HepG2 (cell line): ENCODE data around the gene TRAIP. TPM values are rescaled to one million over a fixed set of nuclear protein-coding genes. Genes with fewer than 3 reads are reported as not detected.

Source experiments
- EHMT2 ChIP-seq: fragments of 200-600 bp; sonication (generic); IDR thresholded peaks from 2 replicates; pipeline ENCODE4 v1.7.0; 2017; ENCODE audit warnings: antibody characterized with exemption, low read depth, low read length, borderline replicate concordance
- KLF11 ChIP-seq: IDR thresholded peaks from 2 replicates; pipeline ENCODE4 v1.6.1; 2016; ENCODE audit warnings: missing compliant biosample characterization
- PHF5A ChIP-seq: IDR thresholded peaks from one replicate; pipeline ENCODE4 v1.6.1; 2018; ENCODE audit warnings: low read depth, missing genetic modification reagents; ENCODE audit not compliant: unreplicated experiment
- RERE ChIP-seq: IDR thresholded peaks from 2 replicates; pipeline ENCODE4 v1.6.1; 2016; ENCODE audit warnings: low read depth, missing genetic modification reagents, missing compliant biosample characterization
- SKI ChIP-seq: fragments of 450-650 bp; IDR thresholded peaks from one replicate; pipeline ENCODE4 v1.6.1; 2018; ENCODE audit warnings: mild to moderate bottlenecking; ENCODE audit not compliant: partially characterized antibody
- SNAPC5 ChIP-seq: sonication (generic); formaldehyde crosslinking; IDR thresholded peaks from 2 replicates; pipeline ENCODE4 v1.8.1; 2023; ENCODE audit warnings: mild to moderate bottlenecking, missing genetic modification reagents, borderline replicate concordance
- SYNCRIP ChIP-seq: fragments of 200-400 bp; formaldehyde crosslinking; IDR thresholded peaks from 2 replicates; pipeline ENCODE4 v1.6.1; 2018; ENCODE audit warnings: mild to moderate bottlenecking, low read depth, low read length; ENCODE audit not compliant: insufficient read depth
- THAP11 ChIP-seq: IDR thresholded peaks from 2 replicates; pipeline ENCODE4 v1.6.1; 2016; ENCODE audit warnings: missing biosample characterization, missing genetic modification reagents
- ZNF12 ChIP-seq: sonication (generic); formaldehyde crosslinking; IDR thresholded peaks from 2 replicates; pipeline ENCODE4 v1.5.0; 2020; ENCODE audit warnings: missing genetic modification reagents
- ZNF232 ChIP-seq: sonication (generic); formaldehyde crosslinking; IDR thresholded peaks from 2 replicates; pipeline ENCODE4 v1.4.0; 2020; ENCODE audit warnings: missing genetic modification reagents, borderline replicate concordance
- ZNF441 ChIP-seq: sonication (generic); formaldehyde crosslinking; IDR thresholded peaks from 2 replicates; pipeline ENCODE4 v1.7.0; 2021; ENCODE audit warnings: missing genetic modification reagents, borderline replicate concordance
- ZNF607 ChIP-seq: sonication (generic); formaldehyde crosslinking; IDR thresholded peaks from 2 replicates; pipeline ENCODE4 v1.5.1; 2020; ENCODE audit warnings: missing genetic modification reagents, mild to moderate bottlenecking, borderline replicate concordance
- ZNF660 ChIP-seq: sonication (generic); formaldehyde crosslinking; IDR thresholded peaks from 2 replicates; pipeline ENCODE4 v1.5.1; 2020; ENCODE audit warnings: mild to moderate bottlenecking, low read depth, missing genetic modification reagents, borderline replicate concordance
- ZNF746 ChIP-seq: sonication (generic); formaldehyde crosslinking; IDR thresholded peaks from 2 replicates; pipeline ENCODE4 v1.8.0; 2022; ENCODE audit warnings: mild to moderate bottlenecking, missing genetic modification reagents
- ZNF788 ChIP-seq: sonication (generic); formaldehyde crosslinking; IDR thresholded peaks from 2 replicates; pipeline ENCODE4 v1.5.0; 2020; ENCODE audit warnings: mild to moderate bottlenecking, missing genetic modification reagents, borderline replicate concordance
- ZSCAN30 ChIP-seq: sonication (generic); formaldehyde crosslinking; IDR thresholded peaks from 2 replicates; pipeline ENCODE4 v1.5.0; 2020; ENCODE audit warnings: mild to moderate bottlenecking, missing genetic modification reagents
- polyA plus RNA-seq, 8 experiments: library from polyadenylated mRNA; depleted of rRNA in 3 of 8; stranded (reverse) in 7 of 8; unstranded in 1 of 8; fragments of >200 nt; fragmentation: Illumina TruSeq in 4 of 8; extraction: Trizol in 4 of 8; gene quantifications; 2 replicates each; pipeline versions ENCODE4 v1.2.1 to v1.2.3, GENCODE V29; 2011 to 2016; ENCODE audit warnings: low read depth in 4 of 8, missing spikeins in 1 of 8, mixed read lengths in 1 of 8; ENCODE audit not compliant: insufficient read depth in 1 of 8
- total RNA-seq, 5 experiments: library from RNA; depleted of rRNA; stranded (reverse); fragments of >200 nt; fragmentation: Illumina TruSeq; extraction: Trizol; gene quantifications; 2 replicates each; pipeline ENCODE4 v1.2.3, GENCODE V29; 2016; ENCODE audit warnings: low read depth in 1 of 5
- TF ChIP-seq, protein P1 (sequence below): sonication (generic); formaldehyde crosslinking; IDR thresholded peaks from 2 replicates; pipeline ENCODE4 v1.5.0; 2020; ENCODE audit warnings: mild to moderate bottlenecking, missing genetic modification reagents, borderline replicate concordance
- TF ChIP-seq, protein P2 (sequence below): sonication (generic); formaldehyde crosslinking; IDR thresholded peaks from 2 replicates; pipeline ENCODE4 v1.5.0; 2020; ENCODE audit warnings: mild to moderate bottlenecking, low read depth, missing genetic modification reagents, borderline replicate concordance
- TF ChIP-seq, protein P3 (sequence below): sonication (generic); formaldehyde crosslinking; IDR thresholded peaks from 2 replicates; pipeline ENCODE4 v1.4.0; 2020; ENCODE audit warnings: mild to moderate bottlenecking, missing genetic modification reagents

TRAIP gene
- total and polyA plus RNA-seq, 2 of the 13 experiments (the other 11 are each of a cell fraction or from before 2014, with no cell fraction given), result 13.9 to 23.9 TPM

DNA sequence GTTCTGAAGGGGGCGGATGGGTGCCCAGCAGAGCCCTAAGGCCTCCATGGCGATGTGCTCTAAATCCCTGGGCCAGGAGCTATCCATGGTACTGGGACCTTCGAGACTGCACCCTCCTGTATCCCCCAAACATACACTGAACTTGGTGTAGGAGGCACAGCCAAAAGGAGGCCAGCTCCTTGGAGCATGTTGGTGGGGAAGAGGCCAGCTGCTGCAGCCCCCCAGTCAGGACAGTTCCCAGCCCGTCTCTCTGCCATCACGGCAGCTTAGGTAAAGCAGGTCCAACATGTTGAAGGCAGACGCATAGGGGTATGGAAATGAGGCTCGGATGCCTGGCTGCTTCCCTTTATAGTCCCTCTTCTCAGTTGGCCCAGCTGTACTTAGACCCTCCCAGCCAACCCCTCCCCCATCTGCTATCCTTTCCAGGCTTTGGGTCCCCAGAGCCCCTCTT, 11.5 kb upstream of the TRAIP start (continued):
- TF ChIP-seq, protein P1, sequence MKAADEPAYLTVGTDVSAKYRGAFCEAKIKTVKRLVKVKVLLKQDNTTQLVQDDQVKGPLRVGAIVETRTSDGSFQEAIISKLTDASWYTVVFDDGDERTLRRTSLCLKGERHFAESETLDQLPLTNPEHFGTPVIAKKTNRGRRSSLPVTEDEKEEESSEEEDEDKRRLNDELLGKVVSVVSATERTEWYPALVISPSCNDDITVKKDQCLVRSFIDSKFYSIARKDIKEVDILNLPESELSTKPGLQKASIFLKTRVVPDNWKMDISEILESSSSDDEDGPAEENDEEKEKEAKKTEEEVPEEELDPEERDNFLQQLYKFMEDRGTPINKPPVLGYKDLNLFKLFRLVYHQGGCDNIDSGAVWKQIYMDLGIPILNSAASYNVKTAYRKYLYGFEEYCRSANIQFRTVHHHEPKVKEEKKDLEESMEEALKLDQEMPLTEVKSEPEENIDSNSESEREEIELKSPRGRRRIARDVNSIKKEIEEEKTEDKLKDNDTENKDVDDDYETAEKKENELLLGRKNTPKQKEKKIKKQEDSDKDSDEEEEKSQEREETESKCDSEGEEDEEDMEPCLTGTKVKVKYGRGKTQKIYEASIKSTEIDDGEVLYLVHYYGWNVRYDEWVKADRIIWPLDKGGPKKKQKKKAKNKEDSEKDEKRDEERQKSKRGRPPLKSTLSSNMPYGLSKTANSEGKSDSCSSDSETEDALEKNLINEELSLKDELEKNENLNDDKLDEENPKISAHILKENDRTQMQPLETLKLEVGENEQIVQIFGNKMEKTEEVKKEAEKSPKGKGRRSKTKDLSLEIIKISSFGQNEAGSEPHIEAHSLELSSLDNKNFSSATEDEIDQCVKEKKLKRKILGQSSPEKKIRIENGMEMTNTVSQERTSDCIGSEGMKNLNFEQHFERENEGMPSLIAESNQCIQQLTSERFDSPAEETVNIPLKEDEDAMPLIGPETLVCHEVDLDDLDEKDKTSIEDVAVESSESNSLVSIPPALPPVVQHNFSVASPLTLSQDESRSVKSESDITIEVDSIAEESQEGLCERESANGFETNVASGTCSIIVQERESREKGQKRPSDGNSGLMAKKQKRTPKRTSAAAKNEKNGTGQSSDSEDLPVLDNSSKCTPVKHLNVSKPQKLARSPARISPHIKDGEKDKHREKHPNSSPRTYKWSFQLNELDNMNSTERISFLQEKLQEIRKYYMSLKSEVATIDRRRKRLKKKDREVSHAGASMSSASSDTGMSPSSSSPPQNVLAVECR (CRISPR knock-in tag), result no peak
- TF ChIP-seq PHF5A (CRISPR knock-in tag), result no peak
- TF ChIP-seq KLF11 (CRISPR knock-in tag), result 0 out of 2 replicates have a peak, but pooled peaks have one; percentile 43
- TF ChIP-seq, protein P2, sequence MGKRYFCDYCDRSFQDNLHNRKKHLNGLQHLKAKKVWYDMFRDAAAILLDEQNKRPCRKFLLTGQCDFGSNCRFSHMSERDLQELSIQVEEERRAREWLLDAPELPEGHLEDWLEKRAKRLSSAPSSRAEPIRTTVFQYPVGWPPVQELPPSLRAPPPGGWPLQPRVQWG (CRISPR knock-in tag), result no peak
- peak; percentile 76; the same call in 1 of the 2 replicates for TF ChIP-seq EHMT2
- no peak for TF ChIP-seq ZNF232
- TF ChIP-seq RERE (CRISPR knock-in tag), result no peak
- TF ChIP-seq, protein P3, sequence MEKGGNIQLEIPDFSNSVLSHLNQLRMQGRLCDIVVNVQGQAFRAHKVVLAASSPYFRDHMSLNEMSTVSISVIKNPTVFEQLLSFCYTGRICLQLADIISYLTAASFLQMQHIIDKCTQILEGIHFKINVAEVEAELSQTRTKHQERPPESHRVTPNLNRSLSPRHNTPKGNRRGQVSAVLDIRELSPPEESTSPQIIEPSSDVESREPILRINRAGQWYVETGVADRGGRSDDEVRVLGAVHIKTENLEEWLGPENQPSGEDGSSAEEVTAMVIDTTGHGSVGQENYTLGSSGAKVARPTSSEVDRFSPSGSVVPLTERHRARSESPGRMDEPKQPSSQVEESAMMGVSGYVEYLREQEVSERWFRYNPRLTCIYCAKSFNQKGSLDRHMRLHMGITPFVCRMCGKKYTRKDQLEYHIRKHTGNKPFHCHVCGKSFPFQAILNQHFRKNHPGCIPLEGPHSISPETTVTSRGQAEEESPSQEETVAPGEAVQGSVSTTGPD, result no peak
- TF ChIP-seq THAP11, result no peak
- TF ChIP-seq ZSCAN30 (CRISPR knock-in tag), result no peak
- TF ChIP-seq SKI, result no peak
- no peak for TF ChIP-seq ZNF746 (CRISPR knock-in tag)
- TF ChIP-seq SNAPC5 (CRISPR knock-in tag), result no peak
- no peak for TF ChIP-seq ZNF12 (CRISPR knock-in tag)
- no peak for TF ChIP-seq ZNF607
- no peak for TF ChIP-seq SYNCRIP
- TF ChIP-seq ZNF788, result no peak
- TF ChIP-seq ZNF441 (CRISPR knock-in tag), result peak; percentile 56; the same call in 1 of the 2 replicates
- TF ChIP-seq ZNF660, result no peak
